HG02642 (cell line): ENCODE measurements around the gene INPP5A.
"Not testable (repeated sequence)": the region's sequence is repeated elsewhere in the genome, so short reads cannot be mapped to it uniquely, and the experiment has no call there.

ENCODE experiments used
- ATAC-seq: cut with Tn5 transposase; IDR thresholded peaks from one replicate; pipeline ENCODE4 v1.9.1; 2021; ENCODE audit warnings: mild to moderate bottlenecking; ENCODE audit not compliant: unreplicated experiment, poor library complexity

Gene INPP5A

GRCh38 chr10:132698761-132699391 is 161.3 kb downstream of the INPP5A start:
- ATAC-seq: no peak

GRCh38 chr10:132699411-132700155 is 162.0 kb downstream of the INPP5A start:
- no peak for ATAC-seq

GRCh38 chr10:132700156-132701098 is 162.8 kb downstream of the INPP5A start:
- no peak for ATAC-seq

- ATAC-seq: no peak
Observed at GRCh38 chr10:132701099-132701845, 163.7 kb downstream of the INPP5A start.

- ATAC-seq: no peak
Observed at GRCh38 chr10:132701846-132702190, 164.2 kb downstream of the INPP5A start.

- no peak for ATAC-seq
Observed at GRCh38 chr10:132702601-132703418, 165.2 kb downstream of the INPP5A start.

GRCh38 chr10:132703419-132704007 is 165.9 kb downstream of the INPP5A start:
- no peak for ATAC-seq

GRCh38 chr10:132704008-132704814 is 166.6 kb downstream of the INPP5A start:
- ATAC-seq: no peak

- not testable (repeated sequence) for ATAC-seq
Observed at GRCh38 chr10:132704815-132705064, 167.2 kb downstream of the INPP5A start.

GRCh38 chr10:132705173-132705572 is 167.6 kb downstream of the INPP5A start:
- no peak for ATAC-seq

- no peak for ATAC-seq
Observed at GRCh38 chr10:132705943-132706342, 168.4 kb downstream of the INPP5A start.

GRCh38 chr10:132706701-132707100 is 169.1 kb downstream of the INPP5A start:
- no peak for ATAC-seq

- no peak for ATAC-seq
Observed at GRCh38 chr10:132707121-132707775, 169.7 kb downstream of the INPP5A start.

GRCh38 chr10:132707776-132708171 is 170.2 kb downstream of the INPP5A start:
- ATAC-seq: no peak

GRCh38 chr10:132708441-132708840 is 170.9 kb downstream of the INPP5A start:
- no peak for ATAC-seq

GRCh38 chr10:132708936-132709335 is 171.3 kb downstream of the INPP5A start:
- ATAC-seq: no peak

GRCh38 chr10:132709471-132709951 is 171.9 kb downstream of the INPP5A start:
- ATAC-seq: no peak
